ENCODE data around the gene PAIP2.

DNA sequence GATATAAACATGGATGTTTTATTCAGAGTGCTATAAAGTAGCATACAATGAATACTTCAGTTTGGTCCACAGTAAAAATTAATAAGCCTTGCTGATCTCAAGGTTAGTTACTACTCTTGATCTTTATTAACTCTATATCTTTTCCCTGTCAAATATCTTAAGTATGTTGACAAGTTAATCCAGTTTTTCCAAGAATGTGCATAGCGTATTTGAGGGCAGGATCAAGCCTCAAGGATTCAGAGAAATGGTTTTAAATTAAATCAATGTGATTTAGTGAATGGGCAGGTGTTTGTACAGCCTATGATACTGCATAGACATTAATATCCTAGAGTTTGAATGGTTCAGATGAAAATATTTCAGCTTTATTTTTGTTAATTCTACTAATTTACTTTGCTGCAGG is 27.4 kb upstream of the PAIP2 start:
- TF ChIP-seq, protein P1, sequence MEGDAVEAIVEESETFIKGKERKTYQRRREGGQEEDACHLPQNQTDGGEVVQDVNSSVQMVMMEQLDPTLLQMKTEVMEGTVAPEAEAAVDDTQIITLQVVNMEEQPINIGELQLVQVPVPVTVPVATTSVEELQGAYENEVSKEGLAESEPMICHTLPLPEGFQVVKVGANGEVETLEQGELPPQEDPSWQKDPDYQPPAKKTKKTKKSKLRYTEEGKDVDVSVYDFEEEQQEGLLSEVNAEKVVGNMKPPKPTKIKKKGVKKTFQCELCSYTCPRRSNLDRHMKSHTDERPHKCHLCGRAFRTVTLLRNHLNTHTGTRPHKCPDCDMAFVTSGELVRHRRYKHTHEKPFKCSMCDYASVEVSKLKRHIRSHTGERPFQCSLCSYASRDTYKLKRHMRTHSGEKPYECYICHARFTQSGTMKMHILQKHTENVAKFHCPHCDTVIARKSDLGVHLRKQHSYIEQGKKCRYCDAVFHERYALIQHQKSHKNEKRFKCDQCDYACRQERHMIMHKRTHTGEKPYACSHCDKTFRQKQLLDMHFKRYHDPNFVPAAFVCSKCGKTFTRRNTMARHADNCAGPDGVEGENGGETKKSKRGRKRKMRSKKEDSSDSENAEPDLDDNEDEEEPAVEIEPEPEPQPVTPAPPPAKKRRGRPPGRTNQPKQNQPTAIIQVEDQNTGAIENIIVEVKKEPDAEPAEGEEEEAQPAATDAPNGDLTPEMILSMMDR (IDR thresholded peaks at IDR 0.05): no peak
- TF ChIP-seq POLR2A (IDR thresholded peaks at IDR 0.05): no peak
- no peak for TF ChIP-seq EP300 (IDR thresholded peaks at IDR 0.05; ENCODE audit: low read depth)

Data from transverse colon (tissue), 3 donors.